GM23338 (cell line): ENCODE results near the gene C2orf81. TPM values are rescaled to one million over a fixed set of nuclear protein-coding genes. Genes with fewer than 3 reads are reported as not detected.

Experiments
- ATAC-seq: fragments of 200-7000 bp; cut with Tn5 transposase; 3 replicates; pipeline ENCODE4 v1.9.1; 2020
- DNase-seq: peaks from one replicate; pipeline ENCODE4 v3.0.0-alpha.2; 2015; ENCODE audit warnings: low spot score
- H2AFZ ChIP-seq: fragments of 200-600 bp; sonication (generic); 2 replicates; pipeline ENCODE4 v1.8.0; 2016; ENCODE audit warnings: antibody characterized with exemption, mild to moderate bottlenecking, moderate library complexity
- H3F3A ChIP-seq: fragments of 200-600 bp; sonication (generic); replicated peaks from 2 replicates; pipeline ENCODE4 v1.8.0; 2017; ENCODE audit warnings: antibody characterized with exemption, mixed run types, low read depth
- H3K27ac ChIP-seq: fragments of 200-600 bp; sonication (generic); 2 replicates; pipeline ENCODE4 v1.6.1; 2016; ENCODE audit warnings: low read depth
- H3K27me3 ChIP-seq: fragments of 200-600 bp; sonication (generic); 2 replicates; pipeline ENCODE4 v1.8.0; 2016; ENCODE audit warnings: mild to moderate bottlenecking, mixed run types, moderate library complexity; ENCODE audit not compliant: insufficient read depth
- H3K36me3 ChIP-seq: fragments of 200-600 bp; sonication (generic); 2 replicates; pipeline ENCODE4 v1.8.0; 2016; ENCODE audit warnings: mild to moderate bottlenecking; ENCODE audit not compliant: insufficient read depth
- H3K4me1 ChIP-seq: fragments of 200-600 bp; sonication (generic); 2 replicates; pipeline ENCODE4 v1.8.0; 2016; ENCODE audit warnings: mild to moderate bottlenecking, moderate library complexity; ENCODE audit not compliant: insufficient read depth
- H3K4me2 ChIP-seq: fragments of 200-600 bp; sonication (generic); 2 replicates; pipeline ENCODE4 v1.7.1; 2017; ENCODE audit warnings: mixed run types
- H3K4me3 ChIP-seq: fragments of 200-600 bp; sonication (generic); 2 replicates; pipeline ENCODE4 v1.6.1; 2016; ENCODE audit warnings: mixed run types
- H3K79me2 ChIP-seq: fragments of 200-600 bp; sonication (generic); replicated peaks from 2 replicates; pipeline ENCODE4 v1.8.0; 2017; ENCODE audit warnings: mild to moderate bottlenecking; ENCODE audit not compliant: insufficient read depth
- H3K9me2 ChIP-seq: fragments of 200-600 bp; sonication (generic); 2 replicates; pipeline ENCODE4 v1.8.0; 2017; ENCODE audit not compliant: insufficient read depth
- H4K20me1 ChIP-seq: fragments of 200-600 bp; sonication (generic); replicated peaks from 2 replicates; pipeline ENCODE4 v1.8.0; 2017; ENCODE audit warnings: mild to moderate bottlenecking; ENCODE audit not compliant: insufficient read depth
- H3K27ac Mint-ChIP-seq: 2 replicates; pipeline ENCODE4 v1.8.0; 2020; ENCODE audit warnings: inconsistent platforms, mild to moderate bottlenecking, moderate library complexity, mixed read lengths
- H3K27me3 Mint-ChIP-seq: 3 replicates; pipeline ENCODE4 v1.8.0; 2022; ENCODE audit warnings: low read depth, mild to moderate bottlenecking, moderate library complexity, mixed read lengths, inconsistent platforms; ENCODE audit not compliant: insufficient read depth, poor library complexity
- H3K36me3 Mint-ChIP-seq: 3 replicates; pipeline ENCODE4 v1.8.0; 2021; ENCODE audit warnings: low read depth, mild to moderate bottlenecking, inconsistent platforms, moderate library complexity, mixed read lengths
- H3K4me1 Mint-ChIP-seq: 3 replicates; pipeline ENCODE4 v1.8.0; 2020; ENCODE audit warnings: mild to moderate bottlenecking, inconsistent platforms, mixed read lengths
- H3K4me3 Mint-ChIP-seq: 3 replicates; pipeline ENCODE4 v1.8.0; 2021; ENCODE audit warnings: moderate library complexity, mild to moderate bottlenecking, inconsistent platforms, mixed read lengths
- H3K9me3 Mint-ChIP-seq: 3 replicates; pipeline ENCODE4 v1.8.0; 2020; ENCODE audit warnings: moderate library complexity, mild to moderate bottlenecking, inconsistent platforms, mixed read lengths
- CREB1 ChIP-seq: fragments of 250-450 bp; sonication (Bioruptor Pico); IDR thresholded peaks from 2 replicates; pipeline ENCODE4 v1.5.0; 2020; ENCODE audit warnings: low read depth, mild to moderate bottlenecking, moderate library complexity
- EZH2phosphoT487 ChIP-seq: fragments of 200-600 bp; sonication (generic); IDR thresholded peaks from one replicate; pipeline ENCODE4 v1.8.1; 2018; ENCODE audit warnings: antibody characterized with exemption; ENCODE audit not compliant: unreplicated experiment
- NANOG ChIP-seq: IDR thresholded peaks from 2 replicates; pipeline ENCODE4 v1.6.1; 2016; ENCODE audit warnings: antibody characterized with exemption, borderline replicate concordance
- POLR2AphosphoS5 ChIP-seq: IDR thresholded peaks from 2 replicates; pipeline ENCODE4 v1.6.1; 2016; ENCODE audit warnings: antibody characterized with exemption, low read depth
- STAT1 ChIP-seq: IDR thresholded peaks from one replicate; pipeline ENCODE4 v1.6.1; 2016; ENCODE audit warnings: antibody characterized with exemption; ENCODE audit not compliant: unreplicated experiment
- ZNF114 ChIP-seq: fragments of 250-450 bp; sonication (Bioruptor Pico); IDR thresholded peaks from 2 replicates; pipeline ENCODE4 v1.5.0; 2020; ENCODE audit warnings: mild to moderate bottlenecking, moderate library complexity
- ZNF331 ChIP-seq: fragments of 250-450 bp; sonication (Bioruptor Pico); IDR thresholded peaks from 2 replicates; pipeline ENCODE4 v1.5.0; 2020; ENCODE audit warnings: low read depth, mild to moderate bottlenecking, moderate library complexity
- polyA plus RNA-seq: library from polyadenylated mRNA; unstranded; fragments of >200 nt; fragmentation: Nextera tagmentation; extraction: Ambion mirVana; gene quantifications from 2 replicates; pipeline ENCODE4 v1.2.1, GENCODE V29; 2016
- total RNA-seq: library from RNA; depleted of rRNA; stranded (reverse); fragments of >200 nt; shearing (Covaris generic); gene quantifications from 2 replicates; pipeline ENCODE4 v1.2.3, GENCODE V29; 2014
- TF ChIP-seq, protein P1 (sequence below), 2 experiments: fragments of 200-600 bp in 1 of 2; sonication (generic) in 1 of 2; conservative IDR thresholded peaks; 2 replicates each; pipeline versions ENCODE4 v1.5.1 to v1.6.1; 2016 to 2017; ENCODE audit warnings: antibody characterized with exemption in 2 of 2, low read depth in 2 of 2, mild to moderate bottlenecking in 2 of 2, moderate library complexity in 1 of 2
- TF ChIP-seq, protein P2 (sequence below): IDR thresholded peaks from one replicate; pipeline ENCODE4 v1.6.1; 2018; ENCODE audit warnings: antibody characterized with exemption; ENCODE audit not compliant: unreplicated experiment
- TF ChIP-seq, protein P3 (sequence below): IDR thresholded peaks from 2 replicates; pipeline ENCODE4 v1.6.1; 2016; ENCODE audit warnings: antibody characterized with exemption

C2orf81 gene
- total and polyA plus RNA-seq, 2 experiments from 2014 or later: 3.8 to 4.6 TPM

DNA sequence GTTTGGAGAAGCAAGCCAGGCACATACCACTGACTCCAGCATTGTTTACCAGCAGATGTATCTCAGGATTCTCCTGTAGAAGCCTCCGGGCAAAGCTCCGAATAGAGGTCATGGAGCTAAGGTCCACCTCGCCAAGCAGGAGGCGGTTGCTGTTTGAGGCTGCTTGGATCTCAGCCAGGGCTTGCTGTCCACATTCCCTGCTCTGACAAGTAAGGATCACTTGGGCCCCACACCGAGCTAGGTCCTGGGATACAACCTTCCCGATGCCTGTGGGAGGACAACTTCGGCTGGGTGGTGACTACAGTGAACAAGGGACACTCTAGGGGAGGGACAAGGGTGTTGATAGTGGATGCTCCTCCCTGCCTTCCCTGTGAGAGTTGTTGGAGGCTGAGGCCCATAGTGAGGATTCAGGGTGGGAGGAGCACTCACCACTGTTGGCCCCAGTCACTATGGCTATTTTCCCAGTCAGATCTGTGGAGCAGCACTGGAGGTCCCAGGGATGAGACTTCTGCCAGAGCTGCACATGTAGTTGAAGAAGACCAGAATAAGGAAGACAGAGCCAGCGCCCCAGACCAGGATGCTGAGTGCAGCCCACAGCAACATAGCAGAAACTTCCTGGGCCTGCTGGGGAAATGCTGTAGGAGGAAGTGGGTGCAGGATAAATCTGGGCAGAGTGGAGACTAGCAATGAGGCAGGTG lies 8.3 kb downstream of the C2orf81 start (continued):
- TF ChIP-seq, protein P1, sequence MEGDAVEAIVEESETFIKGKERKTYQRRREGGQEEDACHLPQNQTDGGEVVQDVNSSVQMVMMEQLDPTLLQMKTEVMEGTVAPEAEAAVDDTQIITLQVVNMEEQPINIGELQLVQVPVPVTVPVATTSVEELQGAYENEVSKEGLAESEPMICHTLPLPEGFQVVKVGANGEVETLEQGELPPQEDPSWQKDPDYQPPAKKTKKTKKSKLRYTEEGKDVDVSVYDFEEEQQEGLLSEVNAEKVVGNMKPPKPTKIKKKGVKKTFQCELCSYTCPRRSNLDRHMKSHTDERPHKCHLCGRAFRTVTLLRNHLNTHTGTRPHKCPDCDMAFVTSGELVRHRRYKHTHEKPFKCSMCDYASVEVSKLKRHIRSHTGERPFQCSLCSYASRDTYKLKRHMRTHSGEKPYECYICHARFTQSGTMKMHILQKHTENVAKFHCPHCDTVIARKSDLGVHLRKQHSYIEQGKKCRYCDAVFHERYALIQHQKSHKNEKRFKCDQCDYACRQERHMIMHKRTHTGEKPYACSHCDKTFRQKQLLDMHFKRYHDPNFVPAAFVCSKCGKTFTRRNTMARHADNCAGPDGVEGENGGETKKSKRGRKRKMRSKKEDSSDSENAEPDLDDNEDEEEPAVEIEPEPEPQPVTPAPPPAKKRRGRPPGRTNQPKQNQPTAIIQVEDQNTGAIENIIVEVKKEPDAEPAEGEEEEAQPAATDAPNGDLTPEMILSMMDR (conservative IDR thresholded peaks at IDR 0.05; ENCODE audit: low read depth in 2 of 2): no peak
- TF ChIP-seq, protein P2, sequence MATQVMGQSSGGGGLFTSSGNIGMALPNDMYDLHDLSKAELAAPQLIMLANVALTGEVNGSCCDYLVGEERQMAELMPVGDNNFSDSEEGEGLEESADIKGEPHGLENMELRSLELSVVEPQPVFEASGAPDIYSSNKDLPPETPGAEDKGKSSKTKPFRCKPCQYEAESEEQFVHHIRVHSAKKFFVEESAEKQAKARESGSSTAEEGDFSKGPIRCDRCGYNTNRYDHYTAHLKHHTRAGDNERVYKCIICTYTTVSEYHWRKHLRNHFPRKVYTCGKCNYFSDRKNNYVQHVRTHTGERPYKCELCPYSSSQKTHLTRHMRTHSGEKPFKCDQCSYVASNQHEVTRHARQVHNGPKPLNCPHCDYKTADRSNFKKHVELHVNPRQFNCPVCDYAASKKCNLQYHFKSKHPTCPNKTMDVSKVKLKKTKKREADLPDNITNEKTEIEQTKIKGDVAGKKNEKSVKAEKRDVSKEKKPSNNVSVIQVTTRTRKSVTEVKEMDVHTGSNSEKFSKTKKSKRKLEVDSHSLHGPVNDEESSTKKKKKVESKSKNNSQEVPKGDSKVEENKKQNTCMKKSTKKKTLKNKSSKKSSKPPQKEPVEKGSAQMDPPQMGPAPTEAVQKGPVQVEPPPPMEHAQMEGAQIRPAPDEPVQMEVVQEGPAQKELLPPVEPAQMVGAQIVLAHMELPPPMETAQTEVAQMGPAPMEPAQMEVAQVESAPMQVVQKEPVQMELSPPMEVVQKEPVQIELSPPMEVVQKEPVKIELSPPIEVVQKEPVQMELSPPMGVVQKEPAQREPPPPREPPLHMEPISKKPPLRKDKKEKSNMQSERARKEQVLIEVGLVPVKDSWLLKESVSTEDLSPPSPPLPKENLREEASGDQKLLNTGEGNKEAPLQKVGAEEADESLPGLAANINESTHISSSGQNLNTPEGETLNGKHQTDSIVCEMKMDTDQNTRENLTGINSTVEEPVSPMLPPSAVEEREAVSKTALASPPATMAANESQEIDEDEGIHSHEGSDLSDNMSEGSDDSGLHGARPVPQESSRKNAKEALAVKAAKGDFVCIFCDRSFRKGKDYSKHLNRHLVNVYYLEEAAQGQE: no peak
- no peak for TF ChIP-seq STAT1

DNA sequence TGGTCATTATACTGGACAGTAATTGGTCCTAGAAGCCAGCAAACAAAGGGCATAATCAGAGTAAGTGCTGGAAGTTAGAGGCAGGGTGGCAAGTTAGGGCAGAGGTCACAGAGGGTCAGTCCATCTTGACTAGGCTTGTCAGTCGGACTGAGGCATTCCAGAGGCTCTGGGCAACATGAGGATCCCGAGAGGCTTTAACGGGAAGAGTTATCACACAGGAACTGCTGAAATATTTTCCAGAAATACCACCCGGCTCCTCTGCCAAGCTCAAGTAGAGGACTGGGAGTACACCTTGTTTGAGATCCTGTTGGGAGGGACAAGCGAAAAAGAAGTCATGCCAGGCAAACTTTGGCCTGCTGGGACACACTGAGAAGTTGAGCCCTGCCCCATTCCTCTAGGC lies 13.7 kb downstream of the C2orf81 start:
- no peak for ATAC-seq
- H3K27ac Mint-ChIP-seq: no peak overlapping the region
- H2AFZ ChIP-seq: no peak overlapping the region
- TF ChIP-seq NANOG: no peak
- TF ChIP-seq, protein P2: no peak
- TF ChIP-seq, protein P1 (conservative IDR thresholded peaks at IDR 0.05; ENCODE audit: low read depth in 2 of 2): no peak
- TF ChIP-seq CREB1 (CRISPR knock-in tag): no peak
- TF ChIP-seq, protein P3, sequence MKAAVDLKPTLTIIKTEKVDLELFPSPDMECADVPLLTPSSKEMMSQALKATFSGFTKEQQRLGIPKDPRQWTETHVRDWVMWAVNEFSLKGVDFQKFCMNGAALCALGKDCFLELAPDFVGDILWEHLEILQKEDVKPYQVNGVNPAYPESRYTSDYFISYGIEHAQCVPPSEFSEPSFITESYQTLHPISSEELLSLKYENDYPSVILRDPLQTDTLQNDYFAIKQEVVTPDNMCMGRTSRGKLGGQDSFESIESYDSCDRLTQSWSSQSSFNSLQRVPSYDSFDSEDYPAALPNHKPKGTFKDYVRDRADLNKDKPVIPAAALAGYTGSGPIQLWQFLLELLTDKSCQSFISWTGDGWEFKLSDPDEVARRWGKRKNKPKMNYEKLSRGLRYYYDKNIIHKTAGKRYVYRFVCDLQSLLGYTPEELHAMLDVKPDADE: no peak
- no peak for TF ChIP-seq EZH2phosphoT487
- TF ChIP-seq ZNF114: no peak
- no peak for TF ChIP-seq POLR2AphosphoS5
- TF ChIP-seq ZNF331 (CRISPR knock-in tag): no peak

More for the DNA sequence above, 13.7 kb downstream of the C2orf81 start:
- Histone ChIP-seq H3K4me1 (no peaks in the 10 kb centered on the region), H3K36me3 (no peaks in the 10 kb centered on the region), H3K79me2 (no peaks in the 10 kb centered on the region), H4K20me1 (no peaks in the 10 kb centered on the region), H3K27ac (no peak overlapping the region), H3K27me3 (no peaks in the 10 kb centered on the region), H3K4me3 (no peak overlapping the region), H3K4me2 (no peak overlapping the region), H3K9me2 (no peaks in the 10 kb centered on the region), H3F3A (no peaks in the 10 kb centered on the region)
- Mint-ChIP-seq H3K36me3 (no peaks in the 10 kb centered on the region), H3K4me3 (no peak overlapping the region), H3K9me3 (no peaks in the 10 kb centered on the region), H3K27me3 (peaks cover 6% of the 10 kb centered on the region), H3K4me1 (no peaks in the 10 kb centered on the region)
- DNase-seq: no peak
